NCI-H2196 treated with DMSO at 0.1 percent for 48 hours (cell line): ENCODE measurements around the gene PBX1.

Experiments used
- DNase-seq: peaks from one replicate; lab custom pipeline; 2025; ENCODE audit not compliant: unreplicated experiment; lab: John Stamatoyannopoulos, UW

Gene PBX1

DNA sequence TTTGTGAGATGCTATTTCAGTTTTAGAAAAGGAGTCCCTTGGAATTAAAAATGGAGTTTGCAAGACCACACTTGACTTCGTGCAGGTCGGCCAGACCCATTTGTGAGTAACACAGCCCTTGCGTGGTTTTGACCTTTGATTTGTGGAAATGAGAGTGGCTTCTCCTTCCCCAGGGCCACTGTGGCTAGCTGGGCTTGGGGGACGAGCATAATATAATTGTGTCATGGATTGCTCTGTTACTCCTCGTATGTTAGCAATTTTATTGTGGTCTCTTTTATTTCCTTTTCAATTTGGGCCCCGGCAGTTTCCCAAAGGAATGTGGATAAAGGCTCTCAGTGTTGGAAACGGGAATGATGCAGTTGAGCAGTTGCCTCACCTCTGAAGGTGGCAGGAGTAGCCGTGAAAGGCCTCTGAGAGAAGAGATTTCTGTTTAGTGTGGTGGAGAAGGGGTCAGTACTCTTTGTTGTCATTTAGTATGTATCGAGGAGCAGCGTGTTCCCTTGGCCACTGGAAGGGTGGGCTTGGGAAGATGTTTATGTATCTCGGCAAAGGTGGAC is 194.6 kb downstream of the PBX1 start:
- DNase-seq = no peak

DNA sequence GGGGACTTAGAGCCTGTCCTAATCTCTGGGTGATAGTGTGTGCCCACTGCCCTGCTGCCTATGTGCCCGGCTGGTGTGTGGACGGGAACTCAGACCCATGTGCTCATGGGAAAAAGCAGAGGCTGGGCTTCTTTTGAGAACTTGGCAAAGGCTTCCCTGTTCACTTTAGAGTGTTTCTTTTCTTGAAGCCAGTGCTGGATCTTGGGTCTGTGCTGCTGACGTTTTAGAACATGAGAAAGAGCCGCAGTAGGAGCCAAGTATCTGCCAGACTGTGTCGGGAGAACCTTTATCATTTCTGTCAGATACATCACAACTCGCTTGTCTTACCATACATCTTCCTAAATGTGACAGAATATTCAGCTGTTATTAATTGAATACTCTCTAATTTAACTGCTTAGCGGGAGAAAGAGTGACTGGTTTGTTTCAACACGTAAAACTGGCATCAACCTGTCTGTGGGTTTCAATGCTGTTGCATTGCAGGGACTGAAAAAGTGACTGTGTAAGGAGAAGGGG is 195.2 kb downstream of the PBX1 start:
- no peak for DNase-seq

DNA sequence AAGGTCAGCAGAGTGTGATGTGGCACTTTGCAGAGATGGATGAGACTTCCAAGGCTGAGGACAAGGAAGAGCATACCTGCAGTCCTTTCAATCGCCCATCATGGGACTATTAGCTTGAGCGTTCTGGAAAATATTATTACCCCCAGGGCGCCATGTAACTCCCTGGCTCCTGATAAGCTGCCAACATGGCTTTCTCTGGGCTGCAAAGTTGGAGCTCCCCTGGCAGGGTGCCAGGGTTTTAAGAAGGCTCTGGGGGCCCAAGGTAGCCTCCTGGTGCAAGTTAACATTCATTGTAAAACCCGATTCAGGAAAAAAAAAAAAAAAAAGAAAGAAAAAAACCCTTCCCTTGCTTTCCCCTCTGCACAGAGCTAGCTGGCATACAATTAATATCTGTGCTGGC is 196.7 kb downstream of the PBX1 start:
- no peak for DNase-seq

DNA sequence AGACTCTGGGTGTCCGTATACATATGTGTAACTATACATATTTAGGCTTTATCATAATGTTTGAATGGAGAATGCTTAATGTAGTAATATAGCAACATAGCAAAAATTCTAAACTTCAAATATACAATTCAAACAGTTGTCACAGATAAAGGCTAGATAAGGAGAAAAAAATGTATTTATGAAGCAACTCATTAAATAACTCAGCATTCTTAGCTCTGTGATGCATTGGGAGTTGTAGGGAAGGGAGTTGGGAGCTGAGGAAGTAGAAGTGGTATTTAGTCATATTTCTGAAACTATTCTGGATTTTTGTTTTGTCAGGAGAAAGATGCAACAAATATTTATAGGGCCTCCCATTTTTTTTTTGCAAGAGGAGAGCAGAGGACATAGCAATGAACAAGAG is 197.8 kb downstream of the PBX1 start:
- DNase-seq = no peak

DNA sequence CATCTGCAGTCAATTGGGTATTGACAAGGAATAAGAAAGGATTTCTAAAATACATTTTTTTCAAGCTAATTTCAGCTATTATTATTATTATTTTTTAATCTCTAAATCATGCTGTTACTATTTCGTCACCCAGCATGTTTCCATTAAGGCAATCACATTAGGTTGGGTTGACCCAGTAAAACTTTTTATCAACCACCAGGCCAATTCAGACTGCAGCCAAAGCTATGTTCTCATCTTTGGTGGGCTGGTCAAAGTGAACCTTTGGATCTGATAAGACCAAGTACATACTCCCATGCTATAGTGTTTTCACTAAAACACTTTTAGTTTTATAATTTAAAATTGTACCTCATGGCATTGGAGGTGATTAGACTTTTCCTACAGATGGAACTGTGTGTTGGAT is 198.6 kb downstream of the PBX1 start:
- no peak for DNase-seq

DNA sequence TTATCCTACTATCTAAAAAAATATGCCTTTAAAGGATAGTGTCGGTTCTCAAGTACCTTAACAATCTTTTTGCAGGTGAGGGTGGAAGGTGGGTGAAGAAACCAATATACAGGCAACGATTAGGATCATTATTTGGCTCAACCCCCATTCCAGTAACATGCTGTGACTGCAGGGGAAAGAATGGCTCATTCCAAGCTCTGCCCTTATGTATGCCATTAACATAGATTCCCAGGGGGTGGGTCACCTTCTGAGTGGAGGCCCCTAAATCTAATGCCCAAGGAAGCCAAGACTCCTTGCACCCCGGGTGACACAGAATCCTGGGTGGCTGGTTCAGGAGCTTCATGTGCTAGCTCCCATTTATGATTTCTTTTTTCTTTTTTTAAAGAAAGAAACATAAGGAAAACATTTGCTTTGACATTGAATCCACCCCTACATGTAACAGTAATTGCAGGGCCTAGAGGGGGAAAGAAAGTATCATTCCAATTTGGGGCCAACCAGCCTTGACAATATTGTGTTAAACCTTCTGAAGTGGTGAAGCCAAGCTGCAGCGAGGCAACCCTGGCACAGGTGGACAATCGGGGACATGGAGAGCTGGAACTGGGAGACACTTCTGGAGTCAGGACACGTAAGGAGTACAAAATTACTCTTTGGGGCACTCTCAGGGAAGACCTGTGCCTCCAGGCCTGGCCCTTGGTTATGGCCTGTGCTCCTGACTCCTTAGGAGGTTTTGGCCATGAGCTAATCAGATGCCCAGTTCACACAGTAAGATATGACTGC is 200.3 kb downstream of the PBX1 start:
- DNase-seq = no peak

DNA sequence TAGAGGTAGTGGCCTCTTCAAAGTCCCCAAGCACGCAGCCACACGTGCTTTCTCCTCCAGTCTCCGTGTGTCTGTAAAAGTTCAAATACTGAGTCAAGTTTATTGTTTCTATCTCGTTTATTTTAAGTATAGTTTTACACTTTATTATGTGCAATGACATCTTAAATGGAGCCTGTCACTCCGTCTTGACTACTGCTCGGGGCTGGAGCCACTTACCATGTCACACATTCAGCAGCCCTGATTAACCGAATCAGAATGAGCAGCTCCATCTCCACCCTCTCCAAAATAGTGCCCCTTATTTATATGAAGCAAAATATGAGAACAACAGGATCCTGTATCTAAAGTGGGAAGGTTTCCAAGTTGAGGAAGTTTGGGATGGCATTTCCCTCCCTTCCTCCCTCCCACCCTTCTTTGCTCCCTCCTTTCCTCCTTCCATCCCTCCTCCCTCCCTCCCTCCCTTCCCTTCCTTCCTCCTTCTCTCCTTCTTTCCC is 201.0 kb downstream of the PBX1 start:
- no peak for DNase-seq

DNA sequence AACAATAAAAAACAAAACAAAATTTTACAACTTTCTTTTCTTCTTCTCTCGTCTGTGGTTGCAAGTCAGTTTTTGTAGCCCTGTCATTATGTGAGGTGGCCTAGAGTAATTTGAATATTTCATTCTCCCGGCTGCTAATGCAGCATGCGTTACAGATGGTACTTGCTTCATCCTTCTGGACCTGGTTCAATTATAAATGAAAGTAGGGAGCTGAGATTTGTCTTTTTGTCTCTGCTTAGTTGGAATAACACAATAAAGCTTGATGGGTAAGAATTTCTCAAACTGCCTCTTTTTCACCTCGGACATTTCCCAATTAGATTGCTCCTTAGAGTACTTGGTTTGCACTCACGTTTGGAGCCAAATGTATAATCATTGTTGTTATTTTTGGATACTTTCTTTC is 201.6 kb downstream of the PBX1 start:
- no peak for DNase-seq

DNA sequence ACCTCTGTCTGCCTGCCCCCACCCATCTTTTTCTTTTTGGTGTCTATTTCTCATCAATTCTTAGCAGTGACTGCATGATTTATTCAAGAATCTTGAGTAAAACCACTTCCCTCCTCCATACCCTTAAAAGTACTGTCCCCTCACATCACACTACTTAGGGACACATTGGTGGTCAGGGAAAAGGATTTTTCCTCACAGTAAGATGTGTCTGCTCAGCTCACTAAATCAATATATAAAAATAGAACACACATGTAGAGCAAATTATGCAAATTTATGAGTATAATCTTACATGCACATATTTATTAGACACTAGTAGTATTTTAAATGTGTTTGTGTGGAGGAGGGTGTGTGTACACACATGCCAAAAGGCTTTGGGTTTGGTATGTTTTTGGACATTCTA is 202.0 kb downstream of the PBX1 start:
- DNase-seq = no peak

DNA sequence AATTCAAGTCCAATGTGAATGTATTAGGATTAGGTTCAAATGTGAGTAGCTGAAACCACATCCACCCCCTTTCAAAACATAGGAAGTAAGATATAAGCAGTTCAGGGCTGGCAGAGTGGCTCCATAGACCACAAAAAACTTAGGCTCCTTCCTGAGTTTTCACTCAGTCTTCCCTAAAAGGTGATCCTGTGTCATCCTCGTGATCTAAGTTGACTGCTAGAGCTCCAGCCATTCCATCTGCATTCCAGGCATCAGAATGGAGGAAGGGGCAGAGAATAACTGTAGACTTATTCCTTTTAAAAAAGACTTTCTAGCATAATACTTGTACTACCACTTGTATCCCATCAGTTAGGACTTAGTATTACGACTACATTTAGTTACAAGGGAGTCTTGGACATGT is 204.1 kb downstream of the PBX1 start:
- DNase-seq = no peak

DNA sequence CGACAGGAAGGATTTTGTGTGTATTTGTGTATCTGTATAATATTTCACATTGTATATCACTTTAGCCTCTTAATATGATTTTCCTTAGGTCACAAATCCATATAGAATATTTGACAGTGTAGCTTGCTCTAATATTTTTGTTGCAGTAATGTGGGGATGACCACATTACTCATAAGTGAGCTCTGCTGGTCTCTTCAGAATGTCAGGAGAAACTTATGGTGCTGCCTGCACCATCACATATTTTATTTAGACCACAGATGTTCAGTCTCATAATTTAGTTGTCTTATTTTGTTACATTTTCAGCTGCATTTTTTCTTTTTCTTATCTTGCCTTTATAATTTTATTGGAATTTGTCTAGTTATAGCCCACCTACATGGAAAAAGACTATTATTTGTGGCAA is 205.3 kb downstream of the PBX1 start:
- no peak for DNase-seq

DNA sequence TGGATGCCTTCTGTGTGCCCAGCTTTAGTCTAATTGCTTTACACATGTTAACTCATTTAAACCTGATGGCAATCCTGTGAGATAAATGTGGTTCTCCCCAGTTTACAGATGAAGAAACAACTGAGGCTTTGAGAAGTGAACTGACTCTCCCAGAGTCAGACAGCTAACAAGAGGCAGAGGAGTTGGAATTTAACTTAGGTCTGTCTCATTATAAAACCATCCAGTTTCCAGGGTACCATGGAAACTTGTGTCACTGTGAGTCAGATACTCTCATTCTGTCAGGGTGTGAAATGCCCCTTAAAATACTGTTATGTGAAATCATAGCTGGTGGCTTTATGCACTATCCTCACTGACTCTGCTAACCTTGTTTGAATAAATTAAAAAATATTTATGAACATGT is 206.6 kb downstream of the PBX1 start:
- no peak for DNase-seq

DNA sequence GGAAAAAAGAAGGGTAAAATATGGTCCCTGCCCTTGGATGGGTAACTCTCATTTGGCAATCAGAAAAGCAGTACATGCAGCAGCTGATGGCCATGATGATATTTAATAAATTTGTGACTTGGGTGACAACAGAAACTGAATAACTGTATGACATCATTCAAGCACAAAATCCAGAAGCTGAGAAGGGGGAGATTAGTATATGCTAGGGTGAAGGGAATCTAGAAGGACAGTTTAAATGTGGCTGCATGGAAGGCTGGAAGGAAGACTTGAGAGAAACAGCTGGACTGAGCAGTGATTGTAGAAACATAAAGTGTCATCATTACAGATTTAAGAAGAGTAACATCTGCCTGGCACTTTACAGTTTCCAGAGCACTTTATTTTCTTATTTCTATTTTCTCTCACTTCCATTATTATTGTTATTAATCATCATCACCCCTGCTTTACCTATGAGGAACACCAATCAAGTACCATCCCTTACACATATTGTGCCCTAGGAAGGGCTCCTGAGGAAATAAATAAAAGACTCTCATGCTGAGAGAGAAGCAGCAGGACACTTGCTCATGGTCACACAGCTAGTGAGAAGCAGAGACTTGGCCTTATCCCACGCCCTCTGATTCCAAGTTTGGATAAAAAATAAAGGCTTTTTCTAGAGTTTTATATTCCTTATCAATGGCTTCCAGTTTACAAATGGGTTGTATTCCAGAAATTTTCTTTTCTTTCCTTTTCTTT is 207.2 kb downstream of the PBX1 start:
- DNase-seq = no peak

DNA sequence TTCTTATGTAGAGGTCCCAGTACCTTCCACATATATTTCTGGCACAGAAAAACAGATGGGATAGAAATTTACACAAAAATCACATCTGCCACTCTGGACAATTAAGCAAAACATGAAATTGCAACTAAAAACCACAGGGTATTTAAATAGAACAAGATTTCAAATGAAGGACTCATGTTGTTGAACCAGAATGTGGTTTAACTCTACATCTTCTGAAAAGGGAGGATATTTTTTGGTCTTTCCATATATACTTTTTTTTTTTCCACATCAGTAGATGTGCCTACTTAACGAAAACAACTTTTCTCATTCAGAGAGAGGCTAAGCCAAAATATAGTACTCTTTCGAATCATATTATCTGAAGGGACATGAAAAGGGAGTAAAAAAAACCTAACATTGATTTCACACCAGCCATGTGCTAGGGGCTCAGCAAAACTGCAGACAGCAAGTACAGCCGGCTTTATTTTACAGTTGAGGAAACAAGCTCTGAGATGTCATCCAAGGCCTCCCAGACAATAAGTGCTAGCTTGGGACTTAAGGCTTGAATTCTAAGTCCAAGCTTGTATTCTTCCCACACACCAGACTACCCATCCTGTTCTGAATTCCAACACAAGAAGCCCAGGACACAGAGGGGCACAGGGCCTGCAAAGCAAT is 208.9 kb downstream of the PBX1 start:
- DNase-seq = no peak

DNA sequence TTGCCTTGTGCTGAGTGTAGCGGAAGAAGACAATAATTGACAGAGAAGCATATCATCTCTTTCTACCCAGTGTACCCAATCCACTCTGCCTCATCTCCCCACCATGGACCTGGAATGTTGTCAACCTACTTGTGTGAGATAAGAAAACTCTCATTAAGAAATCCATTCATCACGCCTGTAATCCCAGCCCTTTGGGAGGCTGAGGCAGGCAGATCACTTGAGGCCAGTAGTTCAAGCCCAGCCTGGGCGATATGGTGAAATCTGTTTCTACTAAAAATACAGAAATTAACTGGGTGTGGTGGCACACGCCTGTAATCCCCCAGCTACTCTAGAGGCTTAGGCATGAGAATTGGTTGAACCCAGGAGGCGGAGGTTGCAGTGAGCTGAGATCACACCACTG is 209.6 kb downstream of the PBX1 start:
- no peak for DNase-seq

DNA sequence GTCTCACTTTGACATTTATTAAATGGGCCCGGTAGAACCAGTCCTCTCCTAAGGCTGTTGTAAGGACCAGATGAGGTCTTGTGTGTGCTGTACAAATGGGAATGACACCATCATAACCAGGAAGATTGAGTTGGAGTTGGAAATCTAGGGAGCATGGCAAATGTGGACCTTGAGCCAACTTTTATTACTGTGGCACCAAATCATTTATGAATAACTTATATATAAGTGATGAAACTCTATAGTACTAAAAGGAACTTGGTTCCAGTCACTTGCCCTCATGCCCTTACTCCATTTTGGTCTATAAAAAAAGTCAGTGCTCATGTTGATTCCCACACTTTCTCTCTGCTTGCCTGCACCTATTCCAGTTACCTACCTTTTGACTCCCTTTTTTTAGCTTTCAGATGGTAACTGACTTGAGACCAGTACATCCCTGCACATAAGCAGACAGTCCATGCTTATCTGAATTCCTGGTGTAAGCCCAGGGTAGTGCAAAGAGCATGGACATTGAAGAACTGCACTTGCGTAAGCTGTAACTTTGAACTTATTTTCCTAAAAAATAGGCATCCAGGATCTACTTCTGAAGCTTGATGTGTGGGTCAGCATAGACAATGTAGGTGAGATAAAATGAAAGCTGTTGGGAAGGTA is 210.6 kb downstream of the PBX1 start:
- no peak for DNase-seq

DNA sequence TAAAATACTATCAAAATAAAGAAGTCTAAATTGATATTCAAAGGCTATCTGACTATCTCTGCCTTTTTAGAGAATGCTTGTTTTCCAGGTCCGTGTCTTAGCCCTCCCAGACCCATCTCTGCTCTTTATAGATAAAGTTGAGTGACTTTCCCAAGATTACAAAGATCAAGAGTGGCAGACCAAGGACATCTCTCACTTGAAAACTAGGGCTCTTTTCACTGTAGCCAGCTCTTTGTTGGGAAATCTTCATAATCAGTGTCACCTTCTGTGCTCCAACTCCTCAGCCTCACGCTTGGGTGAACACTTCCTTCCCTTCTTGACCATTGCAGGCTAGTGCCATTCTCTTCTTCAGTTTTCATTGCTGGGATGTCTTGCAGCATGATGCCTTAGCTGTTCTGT is 211.1 kb downstream of the PBX1 start:
- DNase-seq = no peak

DNA sequence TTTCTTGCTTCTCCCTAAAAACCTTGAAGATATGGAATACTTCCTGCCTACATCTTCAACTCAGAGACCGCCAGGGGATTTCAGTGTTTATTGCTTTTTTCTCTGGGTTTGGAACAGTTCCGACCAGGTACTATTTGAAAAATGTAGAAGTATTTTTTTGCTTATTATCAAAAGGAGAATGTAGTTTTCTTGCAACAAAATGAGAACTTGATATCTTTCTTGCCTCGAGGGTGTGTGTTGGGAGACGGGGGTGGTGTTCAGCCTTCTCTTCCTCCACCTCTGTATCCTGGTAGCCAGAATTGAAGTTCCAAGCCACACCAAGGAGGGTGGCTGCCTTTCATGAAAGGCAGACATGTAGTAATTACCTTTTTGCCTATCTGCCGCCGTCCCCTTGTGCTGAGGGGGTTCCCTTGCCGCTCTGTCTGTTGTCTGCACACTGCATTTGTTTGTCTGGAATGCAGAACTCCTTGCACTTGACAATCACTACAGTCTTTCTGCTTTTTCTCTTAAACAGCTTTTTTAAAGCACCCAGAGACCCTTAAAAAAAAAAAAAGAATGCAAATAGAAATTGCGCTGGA is 212.1 kb downstream of the PBX1 start:
- no peak for DNase-seq

DNA sequence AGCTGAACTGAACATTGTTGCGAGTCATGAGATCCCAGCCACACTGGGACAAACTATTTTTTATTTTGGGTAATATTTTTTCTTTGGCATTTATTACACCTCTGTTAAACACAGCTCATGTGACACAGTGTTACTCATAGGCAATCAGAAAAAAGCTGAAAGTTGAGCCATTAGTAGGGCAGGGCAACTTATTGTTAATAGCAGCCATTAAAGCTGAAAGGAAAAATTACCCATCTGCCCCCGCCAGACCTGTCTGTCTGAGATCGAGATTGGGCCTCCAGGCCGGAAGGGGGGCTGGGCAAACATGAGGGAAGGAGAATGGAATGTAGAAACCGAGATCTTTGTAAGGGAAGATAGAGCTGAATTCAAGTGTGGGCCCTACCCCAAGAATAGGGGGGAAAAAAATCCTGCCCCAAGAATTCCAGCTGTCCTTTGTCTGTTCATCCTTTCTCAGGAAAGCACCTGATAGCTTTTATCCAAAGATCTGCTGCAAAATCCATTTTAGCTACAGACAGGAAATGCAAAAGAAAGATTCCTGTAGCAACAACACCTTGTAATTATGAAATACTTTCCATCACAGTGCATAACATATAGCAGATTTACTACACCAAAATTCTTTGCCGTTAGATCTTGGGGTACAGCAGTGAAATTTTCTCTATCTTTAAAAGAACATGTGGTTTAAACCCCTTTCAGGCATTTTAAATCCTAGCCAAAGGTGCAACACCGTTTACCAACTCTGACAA is 212.8 kb downstream of the PBX1 start:
- peak; percentile 36 for DNase-seq

DNA sequence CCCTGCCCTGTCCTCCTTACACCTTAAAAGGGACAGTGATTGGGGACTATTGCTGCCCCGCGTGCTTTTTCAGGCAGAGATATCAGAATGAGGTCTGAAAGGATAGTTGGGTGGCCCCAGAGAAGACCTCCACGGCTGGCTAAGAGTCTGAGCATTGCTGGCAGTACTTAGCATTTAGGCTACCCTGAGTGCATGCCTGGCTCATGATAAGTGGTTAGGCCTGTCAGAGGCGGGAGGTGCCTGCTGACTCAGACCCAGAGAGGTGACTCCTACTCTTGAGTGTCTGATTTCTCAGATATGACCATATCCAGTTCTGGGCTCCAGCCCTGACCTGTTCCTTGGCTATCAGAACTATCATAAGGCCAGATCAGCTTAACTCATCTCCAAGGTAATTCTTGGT is 213.7 kb downstream of the PBX1 start:
- peak; percentile 74 for DNase-seq
